HG03095 (cell line): Measurements from ENCODE around the gene GALNT17.

ENCODE experiments used
- ATAC-seq: cut with Tn5 transposase; IDR thresholded peaks from one replicate; pipeline ENCODE4 v1.9.1; 2021; ENCODE audit warnings: moderate library complexity; ENCODE audit not compliant: unreplicated experiment

Gene GALNT17

DNA sequence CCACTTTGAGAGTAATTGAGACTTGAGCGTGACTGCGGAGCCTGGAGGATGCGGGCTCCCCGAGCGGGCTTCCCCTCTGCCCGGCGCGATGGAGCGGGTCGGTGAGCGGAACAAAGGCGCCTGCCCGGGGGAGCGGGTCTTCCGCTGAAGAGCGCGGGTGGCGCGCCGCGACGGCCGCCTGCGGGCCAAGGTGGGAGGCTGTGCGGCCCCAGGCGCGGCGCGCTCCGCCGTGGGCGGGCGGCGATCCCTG, at the start of gene GALNT17:
GALNT17 (plus strand) TSS at position 18 of the 250 bp plus-strand sequence.
- ATAC-seq = no peak

- ATAC-seq = no peak
These were observed 36.6 kb upstream of the GALNT17 start for GRCh38 chr7:71095266-71095860.

DNA sequence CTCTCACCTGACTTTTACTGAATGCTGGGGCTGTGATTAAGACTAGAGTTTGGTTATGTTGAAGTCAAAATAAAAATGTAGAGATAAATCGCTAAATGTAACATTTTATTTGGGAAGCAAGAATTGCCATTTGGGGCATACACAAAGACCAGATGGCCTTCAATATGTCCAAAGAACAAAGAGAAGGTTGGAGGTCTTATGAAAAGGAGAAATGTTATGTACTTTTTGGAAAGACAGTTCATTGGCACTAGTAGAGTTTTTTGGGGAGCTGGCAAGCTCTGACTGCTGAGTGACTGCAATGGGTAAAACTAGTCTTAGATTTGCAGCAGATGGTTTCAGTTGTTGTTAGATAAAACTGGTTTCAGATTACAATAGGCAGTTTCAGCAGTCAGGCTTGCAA, 35.6 kb upstream of the GALNT17 start:
- no peak for ATAC-seq

DNA sequence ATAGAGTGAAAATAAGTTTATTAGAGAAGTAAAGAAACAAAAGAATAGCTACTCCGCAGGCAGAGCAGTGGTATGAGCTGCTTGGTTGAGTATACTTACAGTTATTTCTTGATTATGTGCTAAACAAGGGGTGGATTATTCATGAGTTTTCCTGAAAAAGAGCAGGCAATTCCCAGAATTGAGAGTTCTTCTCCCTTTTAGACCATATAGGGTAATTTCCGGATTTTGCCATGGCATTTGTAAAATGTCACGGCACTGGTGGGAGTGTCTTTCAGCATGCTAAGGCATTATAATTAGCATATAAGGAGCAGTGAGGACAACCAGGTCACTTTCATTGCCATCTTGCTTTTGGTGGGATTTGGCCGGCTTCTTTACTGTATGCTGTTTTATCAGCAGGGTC, 25.7 kb upstream of the GALNT17 start:
- ATAC-seq = no peak

DNA sequence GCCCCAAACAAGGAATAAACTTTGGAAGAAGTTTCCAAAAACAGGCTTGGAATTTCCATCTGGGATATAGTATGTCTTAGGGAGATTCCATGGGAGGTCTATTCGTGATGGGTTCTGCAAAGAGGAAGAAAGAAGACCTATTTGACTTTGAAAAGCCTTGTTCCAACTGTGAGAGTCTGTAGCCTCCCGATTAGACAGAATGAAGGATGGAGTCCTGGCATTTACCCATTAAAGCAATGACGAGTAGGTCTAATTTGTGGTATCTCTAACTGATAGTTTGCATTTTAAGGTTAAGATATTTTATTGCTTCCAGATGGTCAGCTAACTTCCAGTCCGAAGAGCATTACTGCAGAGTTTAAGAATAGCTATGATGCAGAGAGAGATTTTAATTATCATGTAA, 19.5 kb upstream of the GALNT17 start:
- ATAC-seq = no peak

GRCh38 chr7:71120096-71120495, 11.8 kb upstream of the GALNT17 start:
- ATAC-seq = no peak

DNA sequence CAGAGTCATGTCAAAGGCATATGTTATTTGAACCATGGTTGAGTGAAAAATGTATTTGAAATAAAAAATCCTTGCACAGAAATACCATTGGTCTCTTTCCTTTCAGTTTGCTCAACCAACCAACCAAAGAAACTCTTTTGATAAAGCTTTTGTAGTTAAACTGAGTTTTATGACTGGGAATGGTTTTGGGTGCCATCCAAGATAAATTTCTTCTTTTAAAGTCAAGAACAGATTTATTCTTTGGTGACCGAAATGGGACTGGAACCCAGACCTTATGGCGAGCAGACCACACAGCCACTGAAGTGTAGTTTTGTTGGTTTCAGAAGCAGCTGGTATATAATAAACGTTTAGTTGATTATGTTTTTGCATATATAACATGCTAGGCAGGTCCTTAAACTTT, 2.8 kb upstream of the GALNT17 start:
- ATAC-seq = no peak

GRCh38 chr7:71130031-71130679, 1.8 kb upstream of the GALNT17 start:
- ATAC-seq = no peak

DNA sequence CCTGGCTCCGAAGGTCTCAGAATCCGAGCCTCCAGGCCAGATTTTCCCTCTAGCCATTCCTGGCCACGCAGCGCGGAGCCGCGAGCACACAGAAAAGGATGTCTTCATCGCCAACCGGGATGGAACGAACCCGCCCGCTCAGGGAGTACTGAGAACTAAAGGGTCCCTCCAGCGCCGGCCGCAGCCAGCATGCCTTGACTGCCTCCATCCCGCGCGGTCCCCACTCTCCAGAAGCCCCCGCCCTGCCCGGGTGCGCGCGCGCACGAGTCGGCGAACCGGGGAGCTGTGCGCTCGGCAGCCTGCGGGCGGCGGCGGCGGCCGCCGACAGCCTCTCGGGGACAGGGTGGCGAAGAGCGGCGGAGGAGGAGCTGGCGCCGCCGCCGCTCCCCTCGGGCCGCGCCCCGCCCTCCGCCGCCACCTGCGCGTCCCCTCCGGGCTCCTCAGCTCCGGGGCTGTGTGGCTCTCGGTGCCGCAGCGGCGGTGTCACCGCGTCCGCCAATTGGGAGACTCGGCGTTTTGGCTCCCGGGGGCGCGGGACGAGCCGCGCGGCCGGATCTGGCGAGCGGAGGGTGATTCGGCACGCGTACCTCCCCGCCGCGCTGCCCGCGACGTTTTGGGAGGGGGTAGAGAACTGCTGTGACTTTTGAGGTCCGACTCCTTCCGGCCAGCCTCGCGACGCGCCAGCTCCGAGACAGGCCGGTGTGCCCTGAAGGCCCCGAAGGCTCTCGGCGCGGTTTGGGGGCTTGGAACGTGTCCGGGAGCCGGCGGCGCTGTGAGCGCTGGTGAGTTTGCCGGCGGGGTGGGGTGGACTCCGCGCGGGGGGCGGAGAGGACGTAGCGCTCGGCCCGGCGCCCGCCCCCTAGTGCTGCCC, 453 bp upstream of the GALNT17 start:
- no peak for ATAC-seq

GRCh38 chr7:71132377-71133231, 660 bp downstream of the GALNT17 start:
- no peak for ATAC-seq

- no peak for ATAC-seq
These were observed 1.3 kb downstream of the GALNT17 start for GRCh38 chr7:71133232-71133622.

DNA sequence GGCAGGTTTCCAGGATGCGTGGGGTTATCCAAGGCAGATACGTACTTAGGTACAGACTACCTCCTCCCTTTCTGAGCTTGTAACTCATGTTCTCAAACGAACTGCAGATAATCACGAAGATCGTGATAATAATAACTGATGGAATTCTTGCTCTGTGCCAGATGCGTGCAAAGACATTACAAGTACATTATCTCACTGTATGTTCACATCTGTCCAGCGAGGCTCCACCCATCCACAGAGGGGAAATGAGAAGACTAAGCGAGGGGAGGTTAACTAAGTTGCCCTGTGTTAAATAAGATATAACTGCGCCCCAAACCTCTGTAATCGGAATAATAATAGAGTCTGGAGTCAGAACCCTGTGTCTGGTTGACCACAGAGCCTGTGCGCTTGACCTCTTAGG, 1.9 kb downstream of the GALNT17 start:
- ATAC-seq = no peak

GRCh38 chr7:71135116-71135515, 3.2 kb downstream of the GALNT17 start:
- ATAC-seq = no peak

DNA sequence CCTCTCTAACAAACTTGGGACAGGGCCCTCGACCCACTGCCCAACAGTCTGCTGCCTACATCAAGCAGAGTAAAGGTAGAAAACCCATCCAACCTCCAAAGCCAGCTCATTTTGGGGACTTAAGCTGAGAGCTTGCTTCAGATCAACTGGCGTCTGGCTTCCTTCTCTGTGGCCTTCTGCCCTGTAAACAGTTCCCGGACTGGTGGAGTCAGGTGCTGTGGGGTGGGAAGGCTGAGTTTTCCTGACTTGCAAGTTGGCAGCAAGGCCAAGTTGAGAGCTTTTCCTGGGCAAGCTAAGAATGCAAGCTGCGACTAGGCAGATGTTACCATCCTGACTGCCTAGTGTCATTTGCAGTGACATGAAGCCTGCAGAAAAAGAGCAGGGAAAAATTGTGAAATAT, 3.7 kb downstream of the GALNT17 start:
- no peak for ATAC-seq

GRCh38 chr7:71137479-71137878, 5.5 kb downstream of the GALNT17 start:
- no peak for ATAC-seq

- ATAC-seq = no peak
These were observed 8.3 kb downstream of the GALNT17 start for GRCh38 chr7:71140264-71140663.

DNA sequence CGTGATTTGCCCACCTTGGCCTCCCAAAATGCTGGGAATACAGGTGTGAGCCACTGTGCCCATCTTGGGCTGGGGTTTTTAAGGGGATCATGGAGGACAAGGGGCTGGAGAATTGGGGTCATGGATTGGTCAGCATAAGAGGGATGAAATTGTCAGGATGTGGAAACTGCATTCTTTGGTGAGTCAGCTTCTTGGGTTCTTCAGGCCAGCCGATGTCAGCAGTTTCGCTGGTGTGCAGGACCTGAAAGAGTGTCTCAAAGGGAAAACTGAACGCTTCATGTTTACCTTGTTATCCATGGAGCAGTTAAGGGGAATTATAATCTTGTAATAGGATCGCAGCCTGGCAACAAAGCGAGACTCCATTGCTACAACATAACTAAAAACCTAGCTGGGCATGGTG, 13.0 kb downstream of the GALNT17 start:
- ATAC-seq = no peak

DNA sequence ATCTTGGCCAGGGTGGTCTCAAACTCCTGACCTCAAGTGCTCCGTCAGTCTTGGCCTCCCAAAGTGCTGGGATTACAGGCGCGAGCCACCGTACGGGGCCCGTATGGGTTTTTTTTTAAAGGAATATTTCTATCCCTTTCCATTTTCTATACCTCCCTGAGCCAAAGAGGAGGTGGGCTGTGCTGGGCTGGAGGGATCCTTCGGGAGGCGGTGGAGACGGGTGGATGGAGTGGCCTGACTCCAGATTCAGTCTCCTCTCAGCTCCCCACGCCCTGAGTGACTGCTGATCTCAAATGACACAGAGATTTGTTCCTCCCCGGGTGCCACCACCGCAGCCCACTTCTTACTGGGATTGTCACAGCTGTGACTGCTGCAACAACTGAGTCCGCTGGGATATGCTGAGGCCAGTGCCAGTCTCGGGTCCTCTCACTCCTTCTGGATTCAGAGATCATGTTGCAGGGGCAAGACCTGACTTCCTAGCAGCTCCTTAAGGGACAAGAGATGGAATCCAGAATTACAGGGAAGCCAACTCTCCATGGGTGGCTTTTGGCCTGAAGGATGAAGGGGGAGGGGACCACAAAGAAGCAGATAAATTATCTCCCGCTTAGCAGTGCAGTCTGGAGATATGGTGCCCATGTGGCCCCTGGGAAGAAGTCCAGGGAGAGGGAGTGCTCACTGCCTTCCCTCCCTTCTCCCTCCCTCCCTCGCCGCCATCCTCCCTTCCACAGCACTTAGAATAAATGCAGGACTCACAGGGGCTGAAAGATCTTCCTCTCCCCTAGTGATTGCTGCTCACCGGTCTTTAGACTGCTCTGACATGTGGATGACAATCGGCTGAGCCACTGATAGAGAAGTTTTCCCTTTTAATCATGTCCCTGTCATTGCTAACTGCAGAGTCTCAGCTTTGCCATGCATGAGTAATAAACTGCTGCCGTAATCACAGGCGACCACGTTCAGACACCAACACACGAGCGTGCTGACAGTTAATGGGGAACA, 14.3 kb downstream of the GALNT17 start:
- ATAC-seq = no peak

DNA sequence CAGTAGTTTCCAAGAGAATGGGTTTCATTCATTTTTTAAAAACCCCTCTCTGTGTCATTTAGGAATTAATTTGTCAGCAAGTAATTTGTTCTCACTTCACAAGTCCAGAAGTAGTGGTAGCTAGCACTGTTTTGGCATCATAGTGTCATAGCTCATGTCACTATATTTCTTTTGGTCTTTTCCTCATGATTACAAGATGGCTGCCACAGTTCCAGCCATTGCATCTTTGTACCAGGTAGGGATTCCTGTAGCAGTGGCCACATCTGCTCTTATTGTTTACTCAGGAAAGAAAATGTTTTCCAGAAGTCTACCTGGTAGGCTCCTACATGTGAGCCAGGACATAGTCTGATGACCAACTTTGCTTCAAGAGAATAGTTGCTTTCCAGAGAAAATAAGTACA, 16.2 kb downstream of the GALNT17 start:
- no peak for ATAC-seq

- ATAC-seq = no peak
These were observed 23.3 kb downstream of the GALNT17 start for GRCh38 chr7:71155236-71155635.
